ENCODE measurements around the gene SMNDC1. TPM values are rescaled to one million over a fixed set of nuclear protein-coding genes. Genes with fewer than 3 reads are reported as not detected.

Gene SMNDC1
- polyA plus RNA-seq, 1 experiment, result 6.1 TPM

GRCh38 chr10:110242511-110242910 is 62.2 kb downstream of the SMNDC1 start:
- no peak for TF ChIP-seq CTCF (IDR thresholded peaks at IDR 0.05; ENCODE audit: insufficient read depth, low read depth, low read length)
- Histone ChIP-seq H3K36me3 (ENCODE audit: control insufficient read depth, insufficient read depth, low read length) (no peaks in the 10 kb centered on the region), H3K27me3 (ENCODE audit: control insufficient read depth, insufficient read depth, low read length) (no peaks in the 10 kb centered on the region), H3K4me3 (ENCODE audit: low read depth, low read length) (no peak overlapping the region)
- CTCF ChIA-PET, result interaction anchor here (0.6 to 1.4 kb wide), 2 partner anchors 23 to 37 kb away, joined by 3 read pairs; no protein-coding TSS in a partner anchor
- no peak for DNase-seq (ENCODE audit: low read depth)
- POLR2A ChIA-PET, result no interaction called here

GRCh38 chr10:110241841-110242240 is 62.9 kb downstream of the SMNDC1 start:
- DNase-seq (ENCODE audit: low read depth), result no peak
- ChIA-PET POLR2A (no interaction called here), CTCF (no interaction called here)
- no peak for TF ChIP-seq CTCF (IDR thresholded peaks at IDR 0.05; ENCODE audit: insufficient read depth, low read depth, low read length)
- H3K4me3 ChIP-seq (ENCODE audit: low read depth, low read length), result no peak overlapping the region
- H3K36me3 ChIP-seq (ENCODE audit: control insufficient read depth, insufficient read depth, low read length), result no peaks in the 10 kb centered on the region
- no peaks in the 10 kb centered on the region for H3K27me3 ChIP-seq (ENCODE audit: control insufficient read depth, insufficient read depth, low read length)

- Histone ChIP-seq H3K27me3 (ENCODE audit: control insufficient read depth, insufficient read depth, low read length) (no peaks in the 10 kb centered on the region), H3K4me3 (ENCODE audit: low read depth, low read length) (no peak overlapping the region), H3K36me3 (ENCODE audit: control insufficient read depth, insufficient read depth, low read length) (no peaks in the 10 kb centered on the region)
- no peak for DNase-seq (ENCODE audit: low read depth)
- POLR2A ChIA-PET, result no interaction called here
- CTCF ChIA-PET, result no interaction called here
- no peak for TF ChIP-seq CTCF (IDR thresholded peaks at IDR 0.05; ENCODE audit: insufficient read depth, low read depth, low read length)
Measured at GRCh38 chr10:110241407-110241806, 63.3 kb downstream of the SMNDC1 start.

Other genes with a start within 250 kb of the SMNDC1 start
- 17.1 and 27.6 TPM in 2 replicates for gene MXI1, start 97.3 kb downstream of the SMNDC1 start, polyA plus RNA-seq (2011; rRNA removed)
- 30.3 and 30.4 TPM in 2 replicates for gene DUSP5, start 193.0 kb upstream of the SMNDC1 start, polyA plus RNA-seq (2011; rRNA removed)